GM12875 (cell line): Measurements from ENCODE around the gene ZNF804A.

Source experiments
- H3K4me3 ChIP-seq: one replicate; pipeline ENCODE4 v1.5.1; 2011; ENCODE audit warnings: low read depth, low read length, control low read depth
- CTCF ChIP-seq: IDR thresholded peaks from 2 replicates; pipeline ENCODE4 v1.5.1; 2011; ENCODE audit warnings: low read depth, mild to moderate bottlenecking, control low read depth, inconsistent platforms, low read length, moderate library complexity, borderline replicate concordance; ENCODE audit not compliant: insufficient read depth

The ZNF804A gene

DNA sequence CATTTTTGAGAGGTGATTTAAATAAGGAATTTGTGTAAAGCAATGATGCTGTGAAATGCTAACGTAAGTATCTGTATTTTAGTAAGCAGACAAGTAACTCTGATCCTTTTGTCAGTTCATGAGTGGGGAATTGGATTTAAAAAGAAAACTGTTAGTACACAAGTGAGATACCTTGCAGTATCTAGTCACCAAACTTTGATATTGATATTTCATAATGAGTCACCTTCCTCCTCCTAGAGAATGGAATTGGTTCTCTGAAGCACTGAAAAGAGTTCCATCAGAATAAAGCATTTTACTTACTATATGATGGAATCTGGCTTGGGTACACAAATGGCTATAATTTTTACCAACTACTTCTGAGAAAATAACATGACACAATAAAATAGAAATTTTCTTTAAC lies 232.2 kb downstream of the ZNF804A start:
- H3K4me3 ChIP-seq, result no peak overlapping the region
- TF ChIP-seq CTCF, result no peak

GRCh38 chr2:184834699-184835397 lies 236.5 kb downstream of the ZNF804A start:
- H3K4me3 ChIP-seq, result no peak overlapping the region
- no peak for TF ChIP-seq CTCF

DNA sequence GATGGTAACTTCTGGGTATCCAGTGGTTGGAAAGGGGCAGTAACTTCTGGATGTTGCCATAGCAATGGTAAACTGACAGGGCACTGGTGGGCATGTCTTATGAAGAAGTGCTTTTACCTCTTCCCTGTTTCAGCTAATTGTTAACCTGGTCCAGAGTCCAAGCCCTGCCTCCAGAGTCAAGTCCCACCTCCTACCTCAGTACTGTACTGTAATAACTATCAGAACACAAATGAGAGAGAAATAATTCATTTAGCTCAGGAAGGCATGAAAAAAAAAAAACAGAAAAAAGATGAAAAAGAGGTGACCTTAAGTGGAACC lies 237.0 kb downstream of the ZNF804A start:
- no peak overlapping the region for H3K4me3 ChIP-seq
- TF ChIP-seq CTCF, result no peak

DNA sequence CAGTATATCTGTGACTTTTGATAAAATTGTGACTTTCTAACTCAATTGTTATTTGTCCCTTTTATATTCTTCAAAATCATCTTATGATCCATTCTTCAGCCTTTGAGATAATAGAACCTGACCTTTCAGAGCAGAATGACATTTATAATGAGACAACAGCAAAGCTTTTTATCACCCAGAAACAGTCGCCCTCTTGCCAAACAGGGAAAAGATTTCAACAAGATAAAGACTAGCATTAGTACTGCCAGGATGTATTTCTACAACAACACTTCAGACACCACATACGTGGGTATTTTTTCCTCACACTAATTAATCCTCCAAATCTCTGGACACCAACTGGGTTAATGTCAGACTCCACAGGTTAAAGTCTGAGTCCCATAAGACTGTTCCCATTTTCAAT lies 249.0 kb downstream of the ZNF804A start:
- no peak overlapping the region for H3K4me3 ChIP-seq
- no peak for TF ChIP-seq CTCF

- TF ChIP-seq CTCF, result no peak
- no peak overlapping the region for H3K4me3 ChIP-seq
Measured at GRCh38 chr2:184849516-184849915, 251.2 kb downstream of the ZNF804A start.

DNA sequence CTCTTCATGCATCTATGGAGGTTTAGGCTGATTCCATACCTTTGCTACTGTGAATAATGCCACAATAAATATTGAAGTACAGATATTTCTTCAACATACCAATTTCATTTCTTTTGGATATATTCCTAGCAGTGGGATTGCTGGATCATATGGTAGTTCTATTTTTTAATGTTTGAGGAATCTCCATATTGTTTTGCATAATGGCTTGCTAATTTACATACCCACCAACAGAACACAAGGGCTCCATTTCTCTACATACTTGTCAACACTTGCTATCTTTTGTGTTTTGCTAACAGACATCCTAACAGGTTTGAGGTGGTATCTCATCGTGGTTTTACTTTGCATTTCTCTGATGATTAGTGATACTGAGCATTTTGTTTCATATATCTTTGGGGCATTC lies 253.2 kb downstream of the ZNF804A start:
- H3K4me3 ChIP-seq, result no peak overlapping the region
- TF ChIP-seq CTCF, result no peak

DNA sequence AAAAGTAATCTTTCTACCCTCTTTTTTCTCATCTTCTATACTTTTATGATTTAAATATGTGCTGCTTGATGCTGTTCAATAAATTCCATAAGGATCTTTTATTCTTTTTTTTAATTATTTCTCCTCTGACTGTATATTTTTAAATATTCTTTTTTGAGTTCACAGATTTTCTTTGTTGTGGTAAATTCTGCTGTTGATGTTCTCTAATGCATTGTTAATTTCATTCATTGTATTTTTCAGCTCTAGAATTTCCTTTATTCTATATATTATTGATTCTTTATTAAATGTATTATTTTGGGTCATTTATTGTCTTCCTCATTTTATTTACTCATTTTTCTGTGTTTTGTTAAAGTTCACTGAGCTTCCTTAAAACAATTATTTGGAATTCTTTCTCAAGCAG lies 260.9 kb downstream of the ZNF804A start:
- no peak for TF ChIP-seq CTCF
- no peak overlapping the region for H3K4me3 ChIP-seq
